A673 (cell line): ENCODE data around the gene ADAM12. TPM values are rescaled to one million over a fixed set of nuclear protein-coding genes. Genes with fewer than 3 reads are reported as not detected.

Source experiments
- BruUV-seq: library from RNA; stranded (reverse); fragments of 400-500 nt; replicated peaks from 2 replicates; lab custom pipeline; 2021; lab: Mats Ljungman, UMichigan
- CTCF ChIA-PET: fragments of 300-600 bp; sonication (Branson Sonifier 250); formaldehyde crosslinking; loops from one replicate; lab custom pipeline; 2022; ENCODE audit warnings: antibody characterized with exemption; lab: Charles Lee
- POLR2A ChIA-PET: fragments of 300-600 bp; sonication (Branson Sonifier 250); formaldehyde crosslinking; loops from one replicate; lab custom pipeline; 2022; ENCODE audit warnings: antibody characterized with exemption; ENCODE audit not compliant: low non-redundant PET; lab: Charles Lee
- DNase-seq: peaks from one replicate; pipeline ENCODE4 v3.0.0-alpha.2; 2015; ENCODE audit warnings: low spot score
- H3K27ac ChIP-seq: fragments of 200-600 bp; sonication (generic); 2 replicates; pipeline ENCODE4 v1.5.1; 2016; ENCODE audit warnings: mixed run types, low read depth, mild to moderate bottlenecking, mixed read lengths, antibody characterized with exemption, low read length; ENCODE audit not compliant: poor library complexity, severe bottlenecking
- H3K27me3 ChIP-seq: fragments of 200-600 bp; sonication (generic); replicated peaks from 2 replicates; pipeline ENCODE4 v1.6.1; 2017; ENCODE audit warnings: mixed run types, low read depth, mild to moderate bottlenecking, mixed read lengths, antibody characterized with exemption, low read length; ENCODE audit not compliant: insufficient read depth, poor library complexity
- H3K36me3 ChIP-seq: fragments of 200-600 bp; sonication (generic); 2 replicates; pipeline ENCODE4 v1.6.1; 2016; ENCODE audit warnings: mixed run types, mild to moderate bottlenecking, mixed read lengths, antibody characterized with exemption, low read length; ENCODE audit not compliant: insufficient read depth, poor library complexity, severe bottlenecking
- H3K4me1 ChIP-seq: fragments of 200-600 bp; sonication (generic); 2 replicates; pipeline ENCODE4 v1.6.1; 2017; ENCODE audit warnings: mixed run types, mild to moderate bottlenecking, mixed read lengths, antibody characterized with exemption, low read length; ENCODE audit not compliant: insufficient read depth, poor library complexity, severe bottlenecking
- H3K4me3 ChIP-seq: fragments of 200-600 bp; sonication (generic); 2 replicates; pipeline ENCODE4 v1.5.1; 2016; ENCODE audit warnings: low read depth, mixed run types, mild to moderate bottlenecking, mixed read lengths, low read length; ENCODE audit not compliant: poor library complexity, severe bottlenecking
- H3K9me3 ChIP-seq: fragments of 200-600 bp; sonication (generic); 2 replicates; pipeline ENCODE4 v1.6.1; 2016; ENCODE audit warnings: mixed run types, low read depth, mild to moderate bottlenecking, mixed read lengths, antibody characterized with exemption, low read length; ENCODE audit not compliant: poor library complexity, severe bottlenecking
- EZH2 ChIP-seq: fragments of 200-600 bp; sonication (generic); IDR thresholded peaks from 2 replicates; pipeline ENCODE4 v1.6.1; 2017; ENCODE audit warnings: borderline replicate concordance, low read depth, mild to moderate bottlenecking, mixed read lengths, antibody characterized with exemption, low read length; ENCODE audit not compliant: poor library complexity, severe bottlenecking
- intact Hi-C: fragments of 100-400 bp; cut with micrococcal nuclease; formaldehyde crosslinking; loops from one replicate; pipeline ENCODE4 v1.10.0; 2022; ENCODE audit not compliant: unreplicated experiment
- total RNA-seq: library from RNA; stranded (reverse); gene quantifications from 2 replicates; pipeline ENCODE4 v1.2.3, GENCODE V29; 2021
- TF ChIP-seq, protein P1 (sequence below): fragments of 300-800, 200-600 bp; sonication (generic); conservative IDR thresholded peaks from 2 replicates; pipeline ENCODE4 v1.5.1; 2017; ENCODE audit warnings: low read depth, mild to moderate bottlenecking, antibody characterized with exemption, low read length, moderate library complexity, mixed read lengths

The ADAM12 gene
- total RNA-seq, 1 experiment from 2014 or later = 0.17 TPM

DNA sequence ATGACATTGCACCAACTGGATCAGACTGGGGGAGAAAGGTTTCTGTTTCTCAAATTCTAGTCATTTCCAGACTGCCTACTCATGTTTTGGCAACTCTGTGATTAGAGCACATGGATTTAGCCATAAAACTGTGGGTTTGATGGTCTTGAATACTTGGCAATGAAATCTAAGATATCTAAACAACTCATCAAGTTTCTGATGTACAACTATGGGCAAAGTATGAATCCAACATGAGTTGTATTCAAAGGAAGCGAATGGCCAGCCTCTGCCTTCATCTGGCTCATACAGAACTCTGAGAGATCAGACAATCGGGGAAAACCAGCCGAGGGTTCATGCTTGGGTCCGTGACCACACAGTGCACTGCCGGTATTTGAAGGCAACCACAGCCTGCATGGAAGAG, 144.3 kb downstream of the ADAM12 start:
- Histone ChIP-seq H3K27ac (no peak overlapping the region), H3K27me3 (no peaks in the 10 kb centered on the region), H3K4me1 (no peaks in the 10 kb centered on the region), H3K9me3 (no peaks in the 10 kb centered on the region), H3K4me3 (no peak overlapping the region), H3K36me3 (no peaks in the 10 kb centered on the region)
- ChIA-PET CTCF (no interaction called here), POLR2A (no interaction called here)
- no peak for TF ChIP-seq EZH2
- TF ChIP-seq, protein P1, sequence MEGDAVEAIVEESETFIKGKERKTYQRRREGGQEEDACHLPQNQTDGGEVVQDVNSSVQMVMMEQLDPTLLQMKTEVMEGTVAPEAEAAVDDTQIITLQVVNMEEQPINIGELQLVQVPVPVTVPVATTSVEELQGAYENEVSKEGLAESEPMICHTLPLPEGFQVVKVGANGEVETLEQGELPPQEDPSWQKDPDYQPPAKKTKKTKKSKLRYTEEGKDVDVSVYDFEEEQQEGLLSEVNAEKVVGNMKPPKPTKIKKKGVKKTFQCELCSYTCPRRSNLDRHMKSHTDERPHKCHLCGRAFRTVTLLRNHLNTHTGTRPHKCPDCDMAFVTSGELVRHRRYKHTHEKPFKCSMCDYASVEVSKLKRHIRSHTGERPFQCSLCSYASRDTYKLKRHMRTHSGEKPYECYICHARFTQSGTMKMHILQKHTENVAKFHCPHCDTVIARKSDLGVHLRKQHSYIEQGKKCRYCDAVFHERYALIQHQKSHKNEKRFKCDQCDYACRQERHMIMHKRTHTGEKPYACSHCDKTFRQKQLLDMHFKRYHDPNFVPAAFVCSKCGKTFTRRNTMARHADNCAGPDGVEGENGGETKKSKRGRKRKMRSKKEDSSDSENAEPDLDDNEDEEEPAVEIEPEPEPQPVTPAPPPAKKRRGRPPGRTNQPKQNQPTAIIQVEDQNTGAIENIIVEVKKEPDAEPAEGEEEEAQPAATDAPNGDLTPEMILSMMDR = no peak
- DNase-seq = no peak
- BruUV-seq = no TSS peak
- intact Hi-C loops = no loop called here

DNA sequence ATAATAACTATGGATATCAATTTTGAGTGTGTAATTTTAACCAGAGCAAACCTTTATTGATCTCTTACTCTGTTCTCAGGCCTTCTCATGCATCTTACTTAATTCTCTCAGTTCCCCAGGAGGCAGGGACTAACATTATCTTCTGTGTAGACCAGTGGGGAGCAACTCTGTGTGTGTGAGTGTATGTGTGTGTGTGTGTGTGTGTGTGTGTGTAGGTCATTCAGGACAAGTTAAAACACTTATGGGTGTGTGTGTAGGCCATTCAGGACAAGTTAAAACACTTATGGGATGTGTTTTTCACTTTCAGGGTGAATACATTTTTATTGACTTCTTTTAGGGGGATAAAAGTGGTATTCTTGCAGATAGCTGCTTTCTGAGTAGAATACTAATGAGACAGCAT, 145.0 kb downstream of the ADAM12 start:
- no TSS peak for BruUV-seq

DNA sequence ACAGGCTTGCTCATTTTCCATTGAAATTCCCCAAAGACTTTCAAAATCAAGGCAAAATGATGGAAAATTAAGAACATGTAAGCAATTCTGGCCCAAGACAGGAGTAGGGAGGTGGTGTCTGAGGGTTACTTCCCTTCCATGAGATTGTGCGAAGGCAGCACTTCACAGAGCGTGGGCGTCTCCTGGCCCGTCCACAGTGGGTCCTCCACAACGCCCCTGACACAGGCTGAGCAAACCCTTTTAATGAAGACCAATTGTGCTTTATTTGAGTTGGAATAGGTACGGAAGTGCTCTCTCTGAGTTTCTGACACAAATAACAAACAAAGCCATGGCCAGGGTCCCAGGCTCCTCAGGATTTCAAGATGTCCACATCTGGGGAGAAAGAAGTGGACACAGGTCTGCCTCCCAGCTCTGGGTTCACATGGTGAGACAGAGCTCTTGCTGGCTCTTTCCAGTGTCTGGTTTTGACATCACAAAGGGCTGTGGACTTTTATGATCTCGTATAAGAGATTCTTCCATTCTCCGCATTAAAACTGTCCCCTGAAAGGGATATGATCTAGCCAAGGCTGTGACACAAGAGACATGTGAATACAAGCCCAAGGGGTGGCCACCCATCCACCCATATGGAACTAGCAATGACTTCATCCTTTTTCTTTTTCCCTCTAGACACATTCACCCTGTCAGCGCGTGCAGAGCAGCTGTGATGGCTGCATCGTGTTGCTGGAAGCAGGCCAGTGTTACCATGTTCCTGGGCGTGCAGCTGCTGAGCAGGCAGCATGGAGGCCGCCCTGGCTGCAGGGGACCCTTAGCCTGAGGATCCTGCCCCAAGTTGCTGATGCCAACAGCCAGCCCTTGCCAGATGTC, 145.6 kb downstream of the ADAM12 start:
- ChIA-PET CTCF (no interaction called here), POLR2A (no interaction called here)

More for the DNA sequence above, 145.0 kb downstream of the ADAM12 start:
- Histone ChIP-seq H3K4me1 (no peaks in the 10 kb centered on the region), H3K27ac (no peak overlapping the region), H3K9me3 (no peaks in the 10 kb centered on the region), H3K27me3 (no peaks in the 10 kb centered on the region), H3K36me3 (no peaks in the 10 kb centered on the region), H3K4me3 (no peak overlapping the region)
- no peak for DNase-seq
- ChIA-PET POLR2A (no interaction called here), CTCF (no interaction called here)
- TF ChIP-seq, protein P1 = no peak
- TF ChIP-seq EZH2 = no peak
- intact Hi-C loops = no loop called here

More for the DNA sequence above, 145.6 kb downstream of the ADAM12 start:
- H3K27ac ChIP-seq = no peak overlapping the region
- no peaks in the 10 kb centered on the region for H3K27me3 ChIP-seq
- intact Hi-C loops = no loop called here
- no peaks in the 10 kb centered on the region for H3K9me3 ChIP-seq
- H3K4me1 ChIP-seq = no peaks in the 10 kb centered on the region
- no peaks in the 10 kb centered on the region for H3K36me3 ChIP-seq
- no TSS peak for BruUV-seq
- DNase-seq = no peak
- no peak for TF ChIP-seq EZH2
- TF ChIP-seq, protein P1 = no peak
- H3K4me3 ChIP-seq = no peak overlapping the region
